ENCODE results near the gene LMBRD2.
A peak's percentile ranks its signal among the peaks of the same experiment; 100 is the strongest.
"Not testable (repeated sequence)": the region's sequence is repeated elsewhere in the genome, so short reads cannot be mapped to it uniquely, and the experiment has no call there.

The LMBRD2 gene

GRCh38 chr5:36161361-36161760 lies 9.7 kb upstream of the LMBRD2 start:
- no peak for DNase-seq (ENCODE audit: low read depth in 2 of 2)

- DNase-seq (ENCODE audit: low read depth in 2 of 2), result no peak
These were observed 8.9 kb upstream of the LMBRD2 start for GRCh38 chr5:36160617-36161016.

GRCh38 chr5:36158144-36158543 lies 6.5 kb upstream of the LMBRD2 start:
- no peak for DNase-seq (ENCODE audit: low read depth in 2 of 2)

- DNase-seq (ENCODE audit: low read depth in 2 of 2), result no peak
These were observed 4.9 kb upstream of the LMBRD2 start for GRCh38 chr5:36156619-36157018.

GRCh38 chr5:36156121-36156601 lies 4.5 kb upstream of the LMBRD2 start:
- DNase-seq (ENCODE audit: low read depth in 2 of 2), result no peak

GRCh38 chr5:36155291-36155690 lies 3.6 kb upstream of the LMBRD2 start:
- no peak for DNase-seq (ENCODE audit: low read depth in 2 of 2)

- no peak for DNase-seq (ENCODE audit: low read depth in 2 of 2)
These were observed 2.0 kb upstream of the LMBRD2 start for GRCh38 chr5:36153726-36154125.

GRCh38 chr5:36153298-36153677 lies 1.6 kb upstream of the LMBRD2 start:
- DNase-seq (ENCODE audit: low read depth in 2 of 2), result no peak

GRCh38 chr5:36152324-36153297 lies 924 bp upstream of the LMBRD2 start:
- no peak for DNase-seq (ENCODE audit: low read depth in 2 of 2)

- peak in 1 of 2 donors; percentile 13 for DNase-seq (ENCODE audit: low read depth in 2 of 2)
These were observed 832 bp downstream of the LMBRD2 start for GRCh38 chr5:36150676-36151433.

- no peak for DNase-seq (ENCODE audit: low read depth in 2 of 2)
These were observed 4.0 kb downstream of the LMBRD2 start for GRCh38 chr5:36147681-36148080.

GRCh38 chr5:36146390-36146789 lies 5.3 kb downstream of the LMBRD2 start:
- no peak for DNase-seq (ENCODE audit: low read depth in 2 of 2)

- no peak for DNase-seq (ENCODE audit: low read depth in 2 of 2)
These were observed 6.4 kb downstream of the LMBRD2 start for GRCh38 chr5:36145311-36145710.

- DNase-seq (ENCODE audit: low read depth in 2 of 2), result no peak
These were observed 12.6 kb downstream of the LMBRD2 start for GRCh38 chr5:36138900-36139683.

GRCh38 chr5:36136581-36136980 lies 15.1 kb downstream of the LMBRD2 start:
- no peak for DNase-seq (ENCODE audit: low read depth in 2 of 2)

GRCh38 chr5:36135988-36136387 lies 15.7 kb downstream of the LMBRD2 start:
- no peak for DNase-seq (ENCODE audit: low read depth in 2 of 2)

GRCh38 chr5:36133009-36133408 lies 18.7 kb downstream of the LMBRD2 start:
- not testable (repeated sequence) for DNase-seq (ENCODE audit: low read depth in 2 of 2)

GRCh38 chr5:36129666-36130065 lies 22.0 kb downstream of the LMBRD2 start:
- DNase-seq (ENCODE audit: low read depth in 2 of 2), result not testable (repeated sequence)

GRCh38 chr5:36128795-36129194 lies 22.9 kb downstream of the LMBRD2 start:
- no peak for DNase-seq (ENCODE audit: low read depth in 2 of 2)

GRCh38 chr5:36125868-36126267 lies 25.8 kb downstream of the LMBRD2 start:
- no peak for DNase-seq (ENCODE audit: low read depth in 2 of 2)

GRCh38 chr5:36111238-36111637 lies 40.4 kb downstream of the LMBRD2 start:
- no peak for DNase-seq (ENCODE audit: low read depth in 2 of 2)
